K562 (cell line): Measurements from ENCODE around the gene ERICH2. TPM values are rescaled to one million over a fixed set of nuclear protein-coding genes. Genes with fewer than 3 reads are reported as not detected.

Experiments used
- CHD4 ChIP-seq: fragments of 200-600 bp; sonication (generic); IDR thresholded peaks from 3 replicates; pipeline ENCODE4 v1.6.1; 2012; ENCODE audit warnings: low read depth, mild to moderate bottlenecking, mixed read lengths, low read length, inconsistent platforms; ENCODE audit not compliant: insufficient read depth, insufficient replicate concordance, poor library complexity, severe bottlenecking
- CXXC5 ChIP-seq: fragments of 250-450 bp; sonication (Bioruptor Pico); IDR thresholded peaks from 2 replicates; pipeline ENCODE4 v1.8.0; 2022; ENCODE audit warnings: inconsistent platforms, mild to moderate bottlenecking, moderate library complexity
- ETV5 ChIP-seq: sonication (generic); formaldehyde crosslinking; IDR thresholded peaks from 2 replicates; pipeline ENCODE4 v1.4.0; 2020; ENCODE audit warnings: low read depth, mild to moderate bottlenecking, missing genetic modification reagents
- L3MBTL2 ChIP-seq: fragments of 450-650 bp; IDR thresholded peaks from 2 replicates; pipeline ENCODE4 v1.6.1; 2016; ENCODE audit warnings: mild to moderate bottlenecking, moderate library complexity
- POLR2AphosphoS5 ChIP-seq: IDR thresholded peaks from 2 replicates; pipeline ENCODE4 v1.6.1; 2011; ENCODE audit warnings: mild to moderate bottlenecking, low read depth, low read length, moderate library complexity; ENCODE audit not compliant: control insufficient read depth, insufficient read depth
- RCOR1 ChIP-seq, 2 experiments: IDR thresholded peaks; 2 replicates each; pipeline ENCODE4 v1.6.1; 2012; ENCODE audit warnings: low read depth in 2 of 2, low read length in 2 of 2, borderline replicate concordance in 1 of 2, improper control_type of control experiment in 1 of 2
- SMAD4 ChIP-seq: fragments of 250-450 bp; sonication (Bioruptor Pico); conservative IDR thresholded peaks from 2 replicates; pipeline ENCODE4 v1.8.0; 2021; ENCODE audit warnings: inconsistent platforms, mild to moderate bottlenecking, moderate library complexity
- TEAD4 ChIP-seq, 2 experiments: sonication (generic) in 1 of 2; formaldehyde crosslinking in 1 of 2; IDR thresholded peaks; 2 replicates each; pipeline versions ENCODE4 v1.6.1 to v1.8.0; 2012 to 2022; ENCODE audit warnings: borderline replicate concordance in 1 of 2, inconsistent platforms in 1 of 2, low read length in 1 of 2, mild to moderate bottlenecking in 1 of 2, missing genetic modification reagents in 1 of 2
- polyA plus RNA-seq, 8 experiments: library from polyadenylated mRNA; depleted of rRNA in 4 of 8; stranded (reverse) in 5 of 8; unstranded in 3 of 8; fragments of >200 nt; fragmentation: Nextera tagmentation in 2 of 8; fragmentation: Illumina TruSeq in 1 of 8; extraction: Ambion mirVana in 2 of 8; extraction: Trizol in 1 of 8; gene quantifications; 2 replicates each; pipeline versions ENCODE4 v1.2.1 to v1.2.3, GENCODE V29; 2011 to 2014; ENCODE audit warnings: inconsistent platforms in 1 of 8, missing spikeins in 1 of 8
- total RNA-seq, 7 experiments: library from RNA; depleted of rRNA in 6 of 7; stranded (reverse); fragments of >200 nt in 6 of 7; fragmentation: Illumina TruSeq in 2 of 7; extraction: Trizol in 2 of 7; gene quantifications; 2 replicates each; pipeline versions ENCODE4 v1.2.1 to v1.2.3, GENCODE V29; 2011 to 2021; ENCODE audit warnings: low replicate concordance in 1 of 7
- TF ChIP-seq, protein P1 (sequence below): fragments of 450-650 bp; IDR thresholded peaks from 2 replicates; pipeline ENCODE4 v1.7.0; 2016; ENCODE audit warnings: borderline replicate concordance
- TF ChIP-seq, protein P2 (sequence below): fragments of 450-650 bp; IDR thresholded peaks from 2 replicates; pipeline ENCODE4 v1.6.1; 2016; ENCODE audit warnings: antibody characterized with exemption
- TF ChIP-seq, protein P3 (sequence below), 3 experiments: fragments of 200-800 bp in 1 of 3; sonication (Bioruptor generic) in 1 of 3; sonication (generic) in 1 of 3; formaldehyde crosslinking in 1 of 3; IDR thresholded peaks; 2 replicates each; pipeline versions ENCODE4 v1.6.1 to v1.8.0; 2016 to 2022; ENCODE audit warnings: mild to moderate bottlenecking in 2 of 3, missing compliant biosample characterization in 2 of 3, missing genetic modification characterization in 2 of 3, missing genetic modification reagents in 1 of 3
- TF ChIP-seq, protein P4 (sequence below), 2 experiments: fragments of 450-650 bp; IDR thresholded peaks; 2 replicates each; pipeline ENCODE4 v1.6.1; 2018; ENCODE audit warnings: mild to moderate bottlenecking in 2 of 2, low read depth in 1 of 2; ENCODE audit not compliant: partially characterized antibody in 2 of 2
- TF ChIP-seq, protein P5 (sequence below): fragments of 250-450 bp; sonication (Bioruptor Pico); IDR thresholded peaks from 2 replicates; pipeline ENCODE4 v1.8.0; 2022; ENCODE audit warnings: inconsistent platforms
- TF ChIP-seq, protein P6 (sequence below): sonication (generic); formaldehyde crosslinking; IDR thresholded peaks from 2 replicates; pipeline ENCODE4 v1.9.0; 2022; ENCODE audit warnings: mild to moderate bottlenecking, missing genetic modification reagents

ERICH2 gene
- total and polyA plus RNA-seq, 9 of the 15 experiments (the other 6 are each of a cell fraction or from before 2014, with no cell fraction given): 0.85 to 2.4 (median 1.6) TPM

DNA sequence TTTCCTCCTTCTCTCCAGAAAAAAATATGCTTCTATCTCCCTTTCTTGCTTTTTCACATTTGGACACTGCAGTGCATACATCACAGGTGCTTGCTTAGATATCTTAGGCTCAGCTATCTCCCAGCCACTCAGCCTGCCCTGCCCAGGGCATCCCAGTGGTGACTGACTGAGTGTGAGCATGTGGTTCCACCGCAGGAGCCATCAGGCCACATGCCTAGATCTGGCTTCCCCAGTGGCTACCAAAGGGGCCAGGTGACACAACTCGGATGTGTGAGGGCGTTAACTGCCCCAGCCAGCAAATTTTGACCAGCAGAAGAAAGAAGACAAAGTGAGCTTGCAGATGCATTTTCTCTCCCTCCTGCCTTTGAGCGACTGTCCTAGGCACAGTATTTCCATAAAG is 29.5 kb upstream of the ERICH2 start (continued):
- TF ChIP-seq, protein P1, sequence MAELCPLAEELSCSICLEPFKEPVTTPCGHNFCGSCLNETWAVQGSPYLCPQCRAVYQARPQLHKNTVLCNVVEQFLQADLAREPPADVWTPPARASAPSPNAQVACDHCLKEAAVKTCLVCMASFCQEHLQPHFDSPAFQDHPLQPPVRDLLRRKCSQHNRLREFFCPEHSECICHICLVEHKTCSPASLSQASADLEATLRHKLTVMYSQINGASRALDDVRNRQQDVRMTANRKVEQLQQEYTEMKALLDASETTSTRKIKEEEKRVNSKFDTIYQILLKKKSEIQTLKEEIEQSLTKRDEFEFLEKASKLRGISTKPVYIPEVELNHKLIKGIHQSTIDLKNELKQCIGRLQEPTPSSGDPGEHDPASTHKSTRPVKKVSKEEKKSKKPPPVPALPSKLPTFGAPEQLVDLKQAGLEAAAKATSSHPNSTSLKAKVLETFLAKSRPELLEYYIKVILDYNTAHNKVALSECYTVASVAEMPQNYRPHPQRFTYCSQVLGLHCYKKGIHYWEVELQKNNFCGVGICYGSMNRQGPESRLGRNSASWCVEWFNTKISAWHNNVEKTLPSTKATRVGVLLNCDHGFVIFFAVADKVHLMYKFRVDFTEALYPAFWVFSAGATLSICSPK: no peak
- no peak for TF ChIP-seq CHD4
- TF ChIP-seq CXXC5: peak; percentile 30; the same call in 1 of the 2 replicates
- TF ChIP-seq, protein P2, sequence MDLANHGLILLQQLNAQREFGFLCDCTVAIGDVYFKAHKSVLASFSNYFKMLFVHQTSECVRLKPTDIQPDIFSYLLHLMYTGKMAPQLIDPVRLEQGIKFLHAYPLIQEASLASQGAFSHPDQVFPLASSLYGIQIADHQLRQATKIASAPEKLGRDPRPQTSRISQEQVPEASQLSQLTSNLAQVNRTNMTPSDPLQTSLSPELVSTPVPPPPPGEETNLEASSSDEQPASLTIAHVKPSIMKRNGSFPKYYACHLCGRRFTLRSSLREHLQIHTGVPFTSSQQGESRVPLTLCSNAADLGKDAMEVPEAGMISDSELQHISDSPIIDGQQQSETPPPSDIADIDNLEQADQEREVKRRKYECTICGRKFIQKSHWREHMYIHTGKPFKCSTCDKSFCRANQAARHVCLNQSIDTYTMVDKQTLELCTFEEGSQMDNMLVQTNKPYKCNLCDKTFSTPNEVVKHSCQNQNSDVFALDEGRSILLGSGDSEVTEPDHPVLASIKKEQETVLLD: 0 out of 2 replicates have a peak, but pooled peaks have one; percentile 25
- TF ChIP-seq ETV5 (CRISPR knock-in tag): 0 out of 2 replicates have a peak, but pooled peaks have one; percentile 29
- TF ChIP-seq, protein P3, sequence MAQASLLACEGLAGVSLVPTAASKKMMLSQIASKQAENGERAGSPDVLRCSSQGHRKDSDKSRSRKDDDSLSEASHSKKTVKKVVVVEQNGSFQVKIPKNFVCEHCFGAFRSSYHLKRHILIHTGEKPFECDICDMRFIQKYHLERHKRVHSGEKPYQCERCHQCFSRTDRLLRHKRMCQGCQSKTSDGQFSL (CRISPR knock-in tag; IDR thresholded peaks at IDR 0.05): no peak
- TF ChIP-seq, protein P3 (tag; IDR thresholded peaks at IDR 0.05): no peak
- 0 out of 2 replicates have a peak, but pooled peaks have one; percentile 17 for TF ChIP-seq SMAD4 (CRISPR knock-in tag)
- TF ChIP-seq TEAD4 (IDR thresholded peaks at IDR 0.05; ENCODE audit: low read length): peak; percentile 75
- no peak for TF ChIP-seq TEAD4 (CRISPR knock-in tag; IDR thresholded peaks at IDR 0.05; ENCODE audit: borderline replicate concordance)
- TF ChIP-seq, protein P4, sequence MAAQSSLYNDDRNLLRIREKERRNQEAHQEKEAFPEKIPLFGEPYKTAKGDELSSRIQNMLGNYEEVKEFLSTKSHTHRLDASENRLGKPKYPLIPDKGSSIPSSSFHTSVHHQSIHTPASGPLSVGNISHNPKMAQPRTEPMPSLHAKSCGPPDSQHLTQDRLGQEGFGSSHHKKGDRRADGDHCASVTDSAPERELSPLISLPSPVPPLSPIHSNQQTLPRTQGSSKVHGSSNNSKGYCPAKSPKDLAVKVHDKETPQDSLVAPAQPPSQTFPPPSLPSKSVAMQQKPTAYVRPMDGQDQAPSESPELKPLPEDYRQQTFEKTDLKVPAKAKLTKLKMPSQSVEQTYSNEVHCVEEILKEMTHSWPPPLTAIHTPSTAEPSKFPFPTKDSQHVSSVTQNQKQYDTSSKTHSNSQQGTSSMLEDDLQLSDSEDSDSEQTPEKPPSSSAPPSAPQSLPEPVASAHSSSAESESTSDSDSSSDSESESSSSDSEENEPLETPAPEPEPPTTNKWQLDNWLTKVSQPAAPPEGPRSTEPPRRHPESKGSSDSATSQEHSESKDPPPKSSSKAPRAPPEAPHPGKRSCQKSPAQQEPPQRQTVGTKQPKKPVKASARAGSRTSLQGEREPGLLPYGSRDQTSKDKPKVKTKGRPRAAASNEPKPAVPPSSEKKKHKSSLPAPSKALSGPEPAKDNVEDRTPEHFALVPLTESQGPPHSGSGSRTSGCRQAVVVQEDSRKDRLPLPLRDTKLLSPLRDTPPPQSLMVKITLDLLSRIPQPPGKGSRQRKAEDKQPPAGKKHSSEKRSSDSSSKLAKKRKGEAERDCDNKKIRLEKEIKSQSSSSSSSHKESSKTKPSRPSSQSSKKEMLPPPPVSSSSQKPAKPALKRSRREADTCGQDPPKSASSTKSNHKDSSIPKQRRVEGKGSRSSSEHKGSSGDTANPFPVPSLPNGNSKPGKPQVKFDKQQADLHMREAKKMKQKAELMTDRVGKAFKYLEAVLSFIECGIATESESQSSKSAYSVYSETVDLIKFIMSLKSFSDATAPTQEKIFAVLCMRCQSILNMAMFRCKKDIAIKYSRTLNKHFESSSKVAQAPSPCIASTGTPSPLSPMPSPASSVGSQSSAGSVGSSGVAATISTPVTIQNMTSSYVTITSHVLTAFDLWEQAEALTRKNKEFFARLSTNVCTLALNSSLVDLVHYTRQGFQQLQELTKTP (IDR thresholded peaks at IDR 0.05; ENCODE audit: low read depth in 1 of 2, partially characterized antibody in 2 of 2): no peak
- TF ChIP-seq L3MBTL2: peak; percentile 88
- 0 out of 4 replicates have a peak, but pooled peaks of 1 of the 2 experiments have one; percentile 35 for TF ChIP-seq RCOR1 (IDR thresholded peaks at IDR 0.05; ENCODE audit: borderline replicate concordance in 1 of 2, low read depth in 2 of 2, low read length in 2 of 2)
- peak; percentile 67 for TF ChIP-seq POLR2AphosphoS5
- TF ChIP-seq, protein P5, sequence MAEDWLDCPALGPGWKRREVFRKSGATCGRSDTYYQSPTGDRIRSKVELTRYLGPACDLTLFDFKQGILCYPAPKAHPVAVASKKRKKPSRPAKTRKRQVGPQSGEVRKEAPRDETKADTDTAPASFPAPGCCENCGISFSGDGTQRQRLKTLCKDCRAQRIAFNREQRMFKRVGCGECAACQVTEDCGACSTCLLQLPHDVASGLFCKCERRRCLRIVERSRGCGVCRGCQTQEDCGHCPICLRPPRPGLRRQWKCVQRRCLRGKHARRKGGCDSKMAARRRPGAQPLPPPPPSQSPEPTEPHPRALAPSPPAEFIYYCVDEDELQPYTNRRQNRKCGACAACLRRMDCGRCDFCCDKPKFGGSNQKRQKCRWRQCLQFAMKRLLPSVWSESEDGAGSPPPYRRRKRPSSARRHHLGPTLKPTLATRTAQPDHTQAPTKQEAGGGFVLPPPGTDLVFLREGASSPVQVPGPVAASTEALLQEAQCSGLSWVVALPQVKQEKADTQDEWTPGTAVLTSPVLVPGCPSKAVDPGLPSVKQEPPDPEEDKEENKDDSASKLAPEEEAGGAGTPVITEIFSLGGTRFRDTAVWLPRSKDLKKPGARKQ (CRISPR knock-in tag): no peak
- TF ChIP-seq, protein P6, sequence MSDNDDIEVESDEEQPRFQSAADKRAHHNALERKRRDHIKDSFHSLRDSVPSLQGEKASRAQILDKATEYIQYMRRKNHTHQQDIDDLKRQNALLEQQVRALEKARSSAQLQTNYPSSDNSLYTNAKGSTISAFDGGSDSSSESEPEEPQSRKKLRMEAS: peak; percentile 93
